Glomerular endothelial cell (primary cell): Measurements from ENCODE around the gene EXOSC3. TPM values are rescaled to one million over a fixed set of nuclear protein-coding genes. Genes with fewer than 3 reads are reported as not detected.

Experiments
- DNase-seq: peaks from one replicate; pipeline ENCODE4 v3.0.0-alpha.2; 2011; ENCODE audit warnings: low read depth, low spot score; ENCODE audit errors: extremely low read depth
- total RNA-seq: library from RNA; depleted of rRNA; stranded (reverse); fragments of >200 nt; gene quantifications from 2 replicates; pipeline ENCODE4 v1.2.3, GENCODE V29; 2015

Gene EXOSC3
- total RNA-seq, 1 donor from 2014 or later, result 26.9 TPM

- DNase-seq, result no peak
Measured at GRCh38 chr9:37739222-37739621, 45.6 kb downstream of the EXOSC3 start.

- DNase-seq, result no peak
Measured at GRCh38 chr9:37732952-37733351, 51.9 kb downstream of the EXOSC3 start.

GRCh38 chr9:37732086-37732741, 52.6 kb downstream of the EXOSC3 start:
- DNase-seq, result no peak

GRCh38 chr9:37730839-37731238, 54.0 kb downstream of the EXOSC3 start:
- no peak for DNase-seq

- no peak for DNase-seq
Measured at GRCh38 chr9:37730256-37730655, 54.6 kb downstream of the EXOSC3 start.

Other genes starting within 250 kb of the EXOSC3 start
- 14.1 and 16.0 TPM in 2 replicates for gene FBXO10, start 208.7 kb downstream of the EXOSC3 start, total RNA-seq
- 86.5 and 131 TPM in 2 replicates for gene TOMM5, start 192.5 kb downstream of the EXOSC3 start, total RNA-seq
- gene FRMPD1, start 134.1 kb downstream of the EXOSC3 start, total RNA-seq, result not detected in 2 replicates
- gene TRMT10B, start 31.3 kb downstream of the EXOSC3 start, total RNA-seq, result 4.8 and 8.6 TPM in 2 replicates
- 29.7 and 40.3 TPM in 2 replicates for gene DCAF10, start 15.7 kb upstream of the EXOSC3 start, total RNA-seq
- gene SLC25A51, start 119.1 kb upstream of the EXOSC3 start, total RNA-seq, result 35.4 and 47.2 TPM in 2 replicates